Rectal smooth muscle tissue (tissue), 1 donor: ENCODE measurements around the gene ZNF598.

Source experiments
- H3K27ac ChIP-seq: one replicate; pipeline ENCODE4 v1.7.0; 2013; ENCODE audit warnings: low read depth, low read length, inconsistent platforms
- H3K27me3 ChIP-seq: one replicate; pipeline ENCODE4 v1.7.0; 2013; ENCODE audit warnings: low read length; ENCODE audit not compliant: control insufficient read depth, insufficient read depth
- H3K36me3 ChIP-seq: one replicate; pipeline ENCODE4 v1.7.0; 2013; ENCODE audit warnings: low read length; ENCODE audit not compliant: control insufficient read depth, insufficient read depth
- H3K4me1 ChIP-seq: one replicate; pipeline ENCODE4 v1.7.0; 2013; ENCODE audit warnings: low read length; ENCODE audit not compliant: control insufficient read depth, insufficient read depth
- H3K4me3 ChIP-seq: one replicate; pipeline ENCODE4 v1.7.0; 2013; ENCODE audit warnings: low read length
- H3K9ac ChIP-seq: one replicate; pipeline ENCODE4 v1.7.0; 2013; ENCODE audit warnings: low read length

The ZNF598 gene

DNA sequence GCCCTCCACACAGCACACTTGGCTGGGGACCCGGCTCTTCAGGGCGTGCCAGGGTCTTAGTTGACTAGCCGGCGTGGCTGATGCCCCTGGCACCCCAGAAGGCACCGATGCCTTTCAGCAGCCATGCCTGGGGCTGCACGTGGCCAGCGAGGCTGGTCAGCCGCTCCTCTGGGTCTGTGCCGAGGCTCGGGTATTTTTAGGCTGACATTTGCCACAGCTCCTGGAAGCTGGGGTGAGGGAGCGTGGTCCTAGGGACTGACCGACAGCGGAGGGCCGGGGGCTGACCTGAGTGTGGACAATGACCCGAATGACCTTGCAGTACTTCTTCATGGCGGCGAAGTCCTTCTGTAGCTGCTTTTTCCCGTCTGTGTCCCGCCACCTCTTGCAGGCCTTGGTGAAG is 59.1 kb downstream of the ZNF598 start:
- H3K27ac ChIP-seq = no peak overlapping the region

DNA sequence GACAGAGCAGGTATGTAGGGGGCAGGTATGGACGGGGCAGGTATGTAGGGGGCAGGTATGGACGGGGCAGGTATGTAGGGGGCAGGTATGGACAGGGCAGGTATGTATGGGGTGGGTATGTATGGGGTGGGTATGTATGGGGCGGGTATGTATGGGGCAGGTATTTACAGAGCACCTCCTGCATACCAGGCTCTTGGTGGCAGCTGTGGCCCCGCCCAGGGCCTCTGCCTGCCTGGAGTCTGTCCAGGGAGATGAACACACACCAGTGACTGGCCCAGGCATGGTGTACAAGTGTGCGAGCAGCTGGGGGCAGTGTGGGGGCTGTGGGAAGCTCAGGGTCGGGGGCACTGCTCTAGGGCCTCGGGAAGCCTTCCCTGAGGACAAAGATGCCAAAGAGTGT is 59.6 kb downstream of the ZNF598 start:
- no peak overlapping the region for H3K9ac ChIP-seq
- H3K36me3 ChIP-seq = no peaks in the 10 kb centered on the region
- H3K4me3 ChIP-seq = no peak overlapping the region
- no peaks in the 10 kb centered on the region for H3K27me3 ChIP-seq
- H3K27ac ChIP-seq = no peak overlapping the region
- H3K4me1 ChIP-seq = no peaks in the 10 kb centered on the region

More for the DNA sequence above, 59.1 kb downstream of the ZNF598 start:
- Histone ChIP-seq H3K4me1 (no peaks in the 10 kb centered on the region), H3K36me3 (no peaks in the 10 kb centered on the region), H3K4me3 (no peak overlapping the region), H3K27me3 (no peaks in the 10 kb centered on the region), H3K9ac (no peak overlapping the region)

GRCh38 chr16:1949507-1949906 is 60.1 kb downstream of the ZNF598 start:
- H3K9ac ChIP-seq = no peak overlapping the region
- H3K4me1 ChIP-seq = no peaks in the 10 kb centered on the region
- no peaks in the 10 kb centered on the region for H3K27me3 ChIP-seq
- no peak overlapping the region for H3K4me3 ChIP-seq
- no peaks in the 10 kb centered on the region for H3K36me3 ChIP-seq
- no peak overlapping the region for H3K27ac ChIP-seq
